ENCODE data around the gene DNAH17.

The DNAH17 gene

GRCh38 chr17:78479369-78479768 is 97.8 kb downstream of the DNAH17 start:
- Histone ChIP-seq H3K4me3 (ENCODE audit: low read depth, low read length) (no peak overlapping the region), H3K4me1 (ENCODE audit: control insufficient read depth, insufficient read depth, low read length) (no peaks in the 10 kb centered on the region), H3K27ac (ENCODE audit: extremely low read depth, low read depth, low read length) (no peak overlapping the region), H3K9me3 (ENCODE audit: control insufficient read depth, insufficient read depth, low read depth, low read length) (no peaks in the 10 kb centered on the region), H3K36me3 (ENCODE audit: control insufficient read depth in 2 of 2, insufficient read depth in 1 of 2, low read length in 2 of 2) (no peaks in the 10 kb centered on the region)
- ChIA-PET CTCF (interaction anchor here (1.1 kb wide), 1 partner anchor 34 kb away, joined by 5 read pairs; no protein-coding TSS in a partner anchor), POLR2A (no interaction called here)
- TF ChIP-seq GLIS1 (tag by site-specific recombination; IDR thresholded peaks at IDR 0.05) (no peak), ZBTB7A (tag by site-specific recombination; IDR thresholded peaks at IDR 0.05; ENCODE audit: low read depth) (no peak)

GRCh38 chr17:78478757-78479297 is 98.4 kb downstream of the DNAH17 start:
- no peaks in the 10 kb centered on the region for H3K36me3 ChIP-seq (ENCODE audit: control insufficient read depth in 2 of 2, insufficient read depth in 1 of 2, low read length in 2 of 2)
- 0 out of 2 replicates have a peak, but pooled peaks have one; percentile 22 for TF ChIP-seq ZNF155 (tag by site-specific recombination; IDR thresholded peaks at IDR 0.05)
- TF ChIP-seq KLF1 (tag by site-specific recombination; IDR thresholded peaks at IDR 0.05): no peak
- 0 out of 2 replicates have a peak, but pooled peaks have one; percentile 10 for TF ChIP-seq ZNF211 (tag by site-specific recombination; IDR thresholded peaks at IDR 0.05; ENCODE audit: low read depth)
- TF ChIP-seq ZNF404 (tag by site-specific recombination; IDR thresholded peaks at IDR 0.05): no peak
- TF ChIP-seq ZNF148 (tag by site-specific recombination; IDR thresholded peaks at IDR 0.05; ENCODE audit: borderline replicate concordance): peak; percentile 8; the same call in 1 of the 2 replicates
- TF ChIP-seq SCRT2 (tag by site-specific recombination; IDR thresholded peaks at IDR 0.05): peak; percentile 93
- TF ChIP-seq ZBTB26 (tag by site-specific recombination; optimal IDR thresholded peaks at IDR 0.05): peak; percentile 2
- POLR2A ChIA-PET: no interaction called here
- H3K4me3 ChIP-seq (ENCODE audit: low read depth, low read length): no peak overlapping the region
- no peak overlapping the region for H3K27ac ChIP-seq (ENCODE audit: extremely low read depth, low read depth, low read length)
- H3K4me1 ChIP-seq (ENCODE audit: control insufficient read depth, insufficient read depth, low read length): no peaks in the 10 kb centered on the region
- H3K9me3 ChIP-seq (ENCODE audit: control insufficient read depth, insufficient read depth, low read depth, low read length): no peaks in the 10 kb centered on the region
- CTCF ChIA-PET: interaction anchor here (1.1 kb wide), 1 partner anchor 33 kb away, joined by 5 read pairs; no protein-coding TSS in a partner anchor

- POLR2A ChIA-PET: no interaction called here
- no peaks in the 10 kb centered on the region for H3K9me3 ChIP-seq (ENCODE audit: control insufficient read depth, insufficient read depth, low read depth, low read length)
- H3K36me3 ChIP-seq (ENCODE audit: control insufficient read depth in 2 of 2, insufficient read depth in 1 of 2, low read length in 2 of 2): no peaks in the 10 kb centered on the region
- no peaks in the 10 kb centered on the region for H3K4me1 ChIP-seq (ENCODE audit: control insufficient read depth, insufficient read depth, low read length)
- CTCF ChIA-PET: interaction anchor here (1.1 kb wide), 1 partner anchor 33 kb away, joined by 5 read pairs; no protein-coding TSS in a partner anchor
- H3K4me3 ChIP-seq (ENCODE audit: low read depth, low read length): no peak overlapping the region
- no peak overlapping the region for H3K27ac ChIP-seq (ENCODE audit: extremely low read depth, low read depth, low read length)
- TF ChIP-seq ZNF76 (tag by site-specific recombination; IDR thresholded peaks at IDR 0.05; ENCODE audit: borderline replicate concordance, low read depth) (no peak), ZNF26 (tag by site-specific recombination; IDR thresholded peaks at IDR 0.05) (no peak; the same call in 1 of the 2 replicates), ZNF266 (tag by site-specific recombination; IDR thresholded peaks at IDR 0.05; ENCODE audit: low read depth) (peak; percentile 41), ZNF571 (tag by site-specific recombination; IDR thresholded peaks at IDR 0.05) (0 out of 2 replicates have a peak, but pooled peaks have one; percentile 60), ZNF747 (tag by site-specific recombination; IDR thresholded peaks at IDR 0.05) (0 out of 2 replicates have a peak, but pooled peaks have one; percentile 82), ZNF785 (tag by site-specific recombination; IDR thresholded peaks at IDR 0.05) (0 out of 2 replicates have a peak, but pooled peaks have one; percentile 12), ZNF274 (IDR thresholded peaks at IDR 0.05; ENCODE audit: low read length) (no peak), ZNF274 (tag by site-specific recombination; IDR thresholded peaks at IDR 0.05; ENCODE audit: borderline replicate concordance) (0 out of 2 replicates have a peak, but pooled peaks have one; percentile 51), ZNF214 (tag by site-specific recombination; IDR thresholded peaks at IDR 0.05; ENCODE audit: borderline replicate concordance) (no peak), ZNF114 (tag by site-specific recombination; IDR thresholded peaks at IDR 0.05) (no peak; the same call in 1 of the 2 replicates), ZNF707 (tag by site-specific recombination; IDR thresholded peaks at IDR 0.05) (peak; percentile 49; the same call in 1 of the 2 replicates), ZNF341 (tag by site-specific recombination; IDR thresholded peaks at IDR 0.05; ENCODE audit: low read depth) (no peak), ZNF776 (tag by site-specific recombination; IDR thresholded peaks at IDR 0.05; ENCODE audit: borderline replicate concordance) (peak; percentile 84)
These were observed 99.1 kb downstream of the DNAH17 start for GRCh38 chr17:78477913-78478756.

Data from HEK293 (cell line).